Activated CD4-positive, alpha-beta T cell treated with anti-CD3 and anti-CD28 coated beads for 48 hours (primary cell): Measurements from ENCODE around the gene ZNF211.

Experiments used
- DNase-seq: peaks from one replicate; pipeline ENCODE4 v3.0.0-alpha.2; 2020

Gene ZNF211

DNA sequence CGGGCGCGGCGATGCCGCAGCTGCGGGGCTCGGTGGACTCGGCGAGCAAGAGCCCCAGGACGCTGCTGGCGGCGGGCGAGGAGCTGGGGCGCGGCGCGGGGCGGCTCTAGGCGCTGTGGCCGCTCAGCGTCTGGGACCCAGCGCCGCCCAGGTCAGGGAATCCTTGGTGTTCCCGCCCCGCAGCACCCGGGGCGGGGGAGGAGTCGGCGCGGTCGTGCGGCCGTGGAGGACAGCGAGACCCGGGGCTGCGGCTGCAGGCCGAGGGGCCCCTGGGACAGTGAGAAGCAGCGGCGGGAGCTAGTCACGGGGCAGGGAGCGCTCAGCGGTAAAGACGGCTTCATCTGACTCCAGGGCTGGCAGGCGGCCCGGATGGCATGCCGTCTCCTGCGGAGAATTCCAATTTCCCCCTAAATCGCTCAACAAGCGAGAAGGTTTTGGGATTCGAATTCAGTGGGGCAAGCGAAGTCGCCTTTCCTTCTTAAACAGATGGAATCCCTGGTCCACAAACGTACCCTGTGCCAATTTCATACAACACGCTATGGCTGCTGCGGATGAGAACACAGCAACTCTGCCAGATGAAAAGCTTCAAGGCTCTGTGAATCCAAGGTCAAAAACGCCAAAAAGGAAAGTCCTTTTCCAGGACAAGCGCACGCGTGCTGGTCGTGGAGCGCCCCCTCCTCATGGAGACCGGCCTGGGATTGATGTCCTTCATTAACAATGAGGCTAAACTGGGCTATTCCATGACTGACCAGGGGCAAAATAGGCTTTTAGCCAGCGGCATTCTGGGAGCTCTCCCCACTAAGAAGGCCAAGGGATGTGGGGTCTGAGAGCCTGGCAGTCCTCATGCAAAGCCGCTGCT, 31.5 kb downstream of the ZNF211 start:
- peak; percentile 5 for DNase-seq

DNA sequence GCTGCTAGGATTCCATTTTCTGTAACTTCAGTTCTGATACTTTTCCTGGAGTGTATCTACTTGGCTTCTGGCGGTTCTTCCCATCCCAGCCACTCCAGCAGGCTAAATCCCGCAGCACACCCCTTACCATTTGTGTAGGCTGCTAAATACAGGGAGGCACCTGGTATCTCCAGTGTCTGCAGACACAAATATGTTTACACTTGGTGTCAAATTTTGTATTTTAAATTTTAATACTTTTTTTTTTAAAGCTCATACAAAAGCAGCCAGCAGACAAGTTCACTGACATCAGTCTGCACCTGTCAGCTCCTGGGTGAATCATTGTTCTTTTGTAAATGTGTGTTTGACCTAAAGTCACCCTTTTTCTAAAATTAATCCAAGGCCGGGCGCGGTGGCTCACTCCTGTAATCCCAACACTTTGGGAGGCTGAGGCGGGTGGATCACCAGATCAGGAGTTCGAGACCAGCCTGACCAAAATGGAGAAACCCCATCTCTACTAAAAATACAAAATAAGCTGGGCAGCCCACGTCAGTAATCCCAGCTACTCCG, 32.4 kb downstream of the ZNF211 start:
- no peak for DNase-seq

DNA sequence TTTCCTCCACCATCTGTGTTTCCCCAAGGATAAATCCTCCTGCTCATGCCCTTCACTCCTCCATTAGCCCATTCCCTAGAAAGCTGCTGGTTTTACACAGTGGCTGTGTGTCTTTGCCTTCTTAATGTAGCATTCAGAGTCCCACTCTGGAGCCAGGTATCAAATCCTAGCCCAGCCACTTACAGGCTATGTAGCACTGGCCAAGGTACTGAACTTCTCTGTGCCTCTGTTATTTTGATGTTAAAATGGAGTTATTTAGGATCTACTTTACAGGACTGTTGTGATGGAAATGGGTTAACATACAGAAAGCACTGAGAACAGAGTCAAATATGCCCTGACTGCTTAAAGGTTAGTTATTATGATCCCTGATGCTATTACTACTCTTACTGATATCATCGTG, 34.3 kb downstream of the ZNF211 start:
- no peak for DNase-seq

DNA sequence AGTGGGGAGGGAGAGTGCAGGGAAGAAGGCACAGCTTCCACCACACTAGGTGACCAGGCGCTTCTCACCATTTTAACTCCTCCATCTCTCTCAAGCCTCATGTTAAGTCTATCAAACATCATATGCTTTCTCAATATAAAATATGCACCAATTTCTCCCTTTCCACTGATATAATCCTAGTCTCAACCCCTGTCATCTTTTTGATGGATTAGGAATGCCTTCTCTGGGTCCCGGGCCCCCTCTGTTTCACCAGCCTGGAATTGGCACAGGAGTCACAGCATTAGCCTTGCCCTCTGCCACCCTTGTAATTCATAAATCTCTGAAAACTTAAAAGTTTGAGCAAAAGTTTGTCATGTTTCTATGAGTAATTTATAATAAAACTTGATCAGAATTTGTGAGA, 35.7 kb downstream of the ZNF211 start, which contains the start of gene ZSCAN4:
Gene ZSCAN4, plus strand, starts transcription at position 301 of the 400 bp plus-strand sequence. CDS start 7,211 bp downstream, outside the sequence.
- DNase-seq = no peak

DNA sequence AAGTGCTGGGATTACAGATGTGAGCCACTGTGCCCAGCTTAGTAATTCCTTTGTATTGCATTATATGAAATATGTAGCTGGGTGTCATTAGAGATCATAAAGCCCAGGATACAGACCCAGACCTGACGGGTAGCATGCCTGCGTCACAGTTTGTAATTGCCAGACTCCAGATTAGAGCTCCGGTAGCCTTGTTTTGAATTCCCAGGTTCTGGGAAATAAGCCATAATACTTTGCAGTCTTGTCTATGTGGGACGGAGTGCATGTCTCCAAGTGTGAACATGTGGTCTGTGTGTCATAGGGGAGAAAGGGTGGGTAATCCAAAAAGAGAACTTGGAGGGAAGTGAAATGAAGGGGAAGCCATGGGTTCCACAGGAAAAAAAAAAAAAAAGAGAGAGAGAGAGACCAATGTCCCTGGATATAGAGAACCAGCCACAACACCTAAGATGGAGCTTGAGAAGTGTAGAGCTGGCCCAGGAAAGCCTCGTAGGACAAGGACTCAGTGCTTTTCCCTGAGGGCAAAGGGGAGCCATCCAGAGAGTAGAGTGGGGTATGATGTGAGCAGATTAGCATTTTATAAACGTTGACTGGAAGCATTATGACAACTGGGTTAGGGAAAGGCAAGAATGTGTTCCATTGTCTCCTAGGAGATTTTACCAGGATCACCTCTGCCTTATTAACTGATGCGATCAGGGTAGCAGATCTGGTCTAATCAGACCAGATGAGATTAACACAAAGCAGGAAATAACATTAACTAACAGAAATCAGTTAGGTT, 38.3 kb downstream of the ZNF211 start:
- no peak for DNase-seq

DNA sequence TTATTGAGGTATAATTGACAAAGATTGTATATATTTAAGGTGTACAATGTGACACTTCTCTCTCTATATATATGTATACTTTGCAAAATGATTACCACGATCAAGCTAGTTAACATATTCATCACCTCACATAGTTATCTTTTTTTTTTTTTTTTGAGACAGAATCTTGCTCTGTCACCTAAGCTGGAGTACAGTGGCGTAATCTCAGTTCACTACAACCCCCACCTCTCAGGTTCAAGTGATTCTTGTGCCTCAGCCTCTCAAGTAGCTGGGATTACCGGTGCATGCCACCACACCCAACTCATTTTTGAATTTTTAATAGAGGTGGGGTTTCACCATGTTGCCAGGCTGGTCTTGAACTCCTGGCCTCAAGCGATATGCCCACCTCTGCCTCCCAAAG, 39.5 kb downstream of the ZNF211 start:
- DNase-seq = no peak

DNA sequence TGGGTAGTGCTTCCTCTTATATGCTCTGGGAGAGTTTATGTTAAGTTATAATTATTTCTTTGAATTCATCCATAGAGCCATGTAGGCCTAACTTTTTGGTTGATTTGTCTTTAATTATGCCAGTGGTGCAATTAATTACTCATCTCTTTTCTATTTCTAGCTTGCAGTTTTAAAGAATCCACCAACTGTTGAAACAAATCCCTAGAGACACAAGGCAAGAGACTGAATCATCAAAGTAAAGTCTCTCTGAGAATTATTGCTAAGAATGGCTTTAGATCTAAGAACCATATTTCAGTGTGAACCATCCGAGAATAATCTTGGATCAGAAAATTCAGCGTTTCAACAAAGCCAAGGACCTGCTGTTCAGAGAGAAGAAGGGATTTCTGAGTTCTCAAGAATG, 42.9 kb downstream of the ZNF211 start:
- DNase-seq = no peak

DNA sequence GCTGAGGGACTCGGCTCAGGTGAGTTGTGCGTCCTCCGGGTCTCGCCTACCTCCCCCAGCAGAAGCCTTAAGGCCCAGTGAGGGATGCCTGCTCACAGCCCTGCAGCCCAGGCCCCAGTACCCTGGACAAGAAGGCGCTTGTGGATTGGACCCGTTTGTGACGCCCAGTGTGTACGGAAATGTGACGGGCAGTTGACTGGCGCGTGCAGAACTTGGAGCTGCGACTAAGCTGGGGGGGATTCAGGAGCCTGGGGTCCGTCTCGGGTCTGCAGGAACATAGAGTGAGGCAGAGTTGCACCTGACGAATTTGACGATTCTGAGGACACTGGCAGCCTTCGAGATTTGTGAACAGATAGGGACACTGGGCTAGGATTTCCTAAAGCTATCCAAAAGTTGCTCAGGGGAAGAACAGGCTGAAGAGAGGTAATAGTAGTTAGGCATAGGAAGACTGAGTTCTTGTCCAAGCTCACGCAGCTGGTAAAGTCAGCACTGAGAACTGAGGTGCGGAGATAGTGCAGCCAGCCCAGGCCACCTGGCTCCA, 49.3 kb downstream of the ZNF211 start:
- no peak for DNase-seq

DNA sequence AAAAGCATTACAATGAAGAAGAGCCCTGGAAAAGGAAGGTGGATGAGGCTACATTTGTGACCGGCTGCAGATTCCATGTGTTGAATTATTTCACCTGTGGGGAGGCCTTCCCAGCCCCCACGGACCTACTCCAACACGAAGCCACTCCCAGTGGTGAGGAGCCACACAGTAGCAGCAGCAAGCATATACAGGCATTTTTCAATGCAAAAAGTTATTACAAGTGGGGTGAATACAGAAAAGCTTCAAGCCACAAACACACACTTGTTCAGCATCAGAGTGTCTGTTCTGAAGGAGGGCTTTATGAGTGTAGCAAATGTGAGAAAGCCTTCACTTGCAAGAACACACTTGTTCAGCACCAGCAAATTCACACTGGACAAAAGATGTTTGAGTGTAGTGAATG, 53.8 kb downstream of the ZNF211 start:
- DNase-seq = no peak

DNA sequence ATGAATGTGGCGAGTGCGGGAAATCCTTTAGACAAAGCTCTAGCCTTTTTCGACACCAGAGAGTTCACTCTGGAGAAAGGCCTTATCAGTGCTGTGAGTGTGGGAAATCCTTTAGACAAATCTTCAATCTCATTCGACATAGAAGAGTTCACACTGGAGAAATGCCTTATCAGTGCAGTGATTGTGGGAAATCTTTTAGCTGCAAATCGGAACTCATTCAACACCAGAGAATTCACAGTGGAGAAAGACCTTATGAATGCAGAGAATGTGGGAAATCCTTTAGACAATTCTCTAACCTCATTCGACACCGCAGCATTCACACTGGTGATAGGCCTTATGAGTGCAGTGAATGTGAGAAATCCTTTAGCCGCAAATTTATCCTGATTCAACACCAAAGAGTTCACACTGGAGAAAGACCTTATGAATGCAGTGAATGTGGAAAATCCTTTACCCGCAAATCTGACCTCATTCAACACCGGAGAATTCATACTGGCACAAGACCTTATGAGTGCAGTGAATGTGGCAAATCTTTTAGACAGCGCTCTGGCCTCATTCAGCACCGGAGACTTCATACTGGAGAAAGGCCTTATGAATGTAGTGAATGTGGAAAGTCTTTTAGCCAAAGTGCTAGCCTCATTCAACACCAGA, 54.5 kb downstream of the ZNF211 start:
- DNase-seq = no peak

DNA sequence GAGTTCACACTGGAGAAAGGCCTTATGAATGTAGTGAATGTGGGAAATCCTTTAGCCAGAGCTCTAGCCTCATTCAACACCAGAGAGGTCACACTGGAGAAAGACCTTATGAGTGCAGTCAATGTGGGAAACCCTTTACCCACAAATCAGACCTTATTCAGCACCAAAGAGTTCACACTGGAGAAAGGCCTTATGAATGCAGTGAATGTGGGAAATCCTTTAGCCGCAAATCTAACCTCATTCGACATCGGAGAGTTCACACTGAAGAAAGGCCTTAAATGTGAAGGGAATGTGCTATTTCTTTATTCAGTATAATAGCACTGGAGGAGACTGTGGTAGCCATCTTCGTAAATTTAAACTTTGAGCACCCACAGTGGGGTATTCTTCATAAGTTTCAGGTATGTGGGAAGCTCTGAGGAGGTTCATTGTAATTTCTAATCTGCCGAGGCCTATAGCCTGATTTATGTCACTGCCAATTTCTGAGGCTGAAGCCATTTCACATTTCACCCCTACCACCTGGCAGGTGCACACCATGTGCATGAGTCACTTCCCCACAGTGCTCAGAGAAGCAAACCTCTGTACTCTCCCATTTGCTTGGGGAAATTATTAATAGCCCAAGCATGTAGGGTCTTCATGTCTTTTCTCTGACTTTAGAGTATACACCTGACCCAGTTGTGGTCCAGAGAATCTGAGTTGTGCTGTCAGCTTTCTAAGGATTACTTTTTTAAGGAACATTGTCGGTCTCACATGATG, 55.2 kb downstream of the ZNF211 start:
- no peak for DNase-seq

DNA sequence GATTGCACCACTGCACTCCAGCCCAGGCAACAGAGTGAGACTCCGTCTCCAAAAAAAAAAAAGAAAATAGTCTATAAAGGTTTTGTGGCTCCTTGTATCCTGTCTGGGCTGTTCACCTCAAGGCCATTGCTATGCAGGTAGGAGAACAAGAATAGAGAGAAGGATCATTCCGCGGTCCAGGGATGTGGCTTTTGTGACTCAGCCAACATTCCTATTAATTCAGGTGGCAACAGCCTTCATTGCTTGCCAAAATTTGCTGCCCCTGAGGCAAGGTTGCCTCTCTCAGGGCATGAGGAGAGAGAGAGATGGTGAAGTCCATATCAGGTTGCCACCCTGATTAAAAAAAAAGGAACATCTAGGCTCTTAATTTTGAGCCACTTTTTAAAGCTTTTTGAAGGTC, 56.8 kb downstream of the ZNF211 start:
- DNase-seq = no peak
